ENCODE measurements around the gene DLGAP4.

DNA sequence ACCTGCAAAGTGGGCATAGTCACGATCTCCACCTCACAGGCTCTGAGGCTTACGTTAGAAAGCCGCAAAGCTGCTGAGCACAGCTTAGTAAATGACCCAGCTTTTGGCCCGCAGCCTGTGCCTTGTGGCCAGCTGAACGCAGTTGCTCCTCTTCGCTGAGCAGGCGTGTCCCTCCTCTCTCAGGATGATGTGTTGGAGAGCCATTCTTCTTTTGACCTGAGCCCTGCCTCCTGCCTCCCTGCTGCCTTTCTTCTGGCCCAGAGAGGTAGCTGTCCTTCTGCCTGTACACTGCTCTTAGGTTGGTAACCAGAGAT is 187.6 kb downstream of the DLGAP4 start:
- TF ChIP-seq CTCF (IDR thresholded peaks at IDR 0.05) = no peak
- TF ChIP-seq POLR2A (IDR thresholded peaks at IDR 0.05) = no peak
